HG03103 (cell line): ENCODE data around the gene TMEM81.

Experiments used
- ATAC-seq: cut with Tn5 transposase; IDR thresholded peaks from one replicate; pipeline ENCODE4 v1.9.1; 2021; ENCODE audit warnings: low read depth; ENCODE audit not compliant: unreplicated experiment

Gene TMEM81

DNA sequence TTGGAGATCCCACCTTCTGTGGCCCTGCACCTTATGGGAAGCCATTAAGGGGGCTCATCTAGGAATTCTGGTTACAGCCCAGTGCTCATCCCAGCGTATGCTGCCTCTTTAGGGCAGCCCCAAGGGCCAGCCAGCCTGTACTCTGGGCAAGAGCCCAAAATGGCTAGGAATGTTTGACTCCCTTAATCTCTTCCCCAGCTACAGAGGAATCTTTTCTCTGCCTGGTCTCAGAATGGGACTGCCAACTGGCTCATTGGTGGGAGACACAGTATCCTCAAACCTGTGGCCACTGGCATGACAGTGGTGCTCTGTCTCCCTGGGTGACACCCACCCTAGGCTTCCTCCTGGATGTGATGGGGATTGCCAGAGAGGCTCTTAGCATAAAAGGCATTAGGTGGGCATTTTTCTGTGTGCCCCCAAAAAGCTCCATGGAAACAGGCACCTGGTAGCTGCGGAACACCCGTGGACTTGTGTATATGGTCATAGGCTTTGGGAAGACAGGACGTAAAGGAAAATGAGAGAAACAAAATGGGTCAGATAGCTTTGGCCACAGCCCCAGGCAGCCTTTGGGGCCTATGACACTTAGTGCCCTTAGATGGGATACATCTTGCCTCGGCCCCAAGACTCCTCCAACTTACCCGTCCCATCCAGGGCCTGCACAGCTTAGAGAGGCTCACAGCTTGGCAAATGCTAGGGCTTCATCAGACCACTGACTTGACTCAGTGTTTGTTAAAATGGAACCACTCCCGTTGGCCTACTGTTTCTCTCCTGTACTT lies 6.9 kb downstream of the TMEM81 start:
- no peak for ATAC-seq

DNA sequence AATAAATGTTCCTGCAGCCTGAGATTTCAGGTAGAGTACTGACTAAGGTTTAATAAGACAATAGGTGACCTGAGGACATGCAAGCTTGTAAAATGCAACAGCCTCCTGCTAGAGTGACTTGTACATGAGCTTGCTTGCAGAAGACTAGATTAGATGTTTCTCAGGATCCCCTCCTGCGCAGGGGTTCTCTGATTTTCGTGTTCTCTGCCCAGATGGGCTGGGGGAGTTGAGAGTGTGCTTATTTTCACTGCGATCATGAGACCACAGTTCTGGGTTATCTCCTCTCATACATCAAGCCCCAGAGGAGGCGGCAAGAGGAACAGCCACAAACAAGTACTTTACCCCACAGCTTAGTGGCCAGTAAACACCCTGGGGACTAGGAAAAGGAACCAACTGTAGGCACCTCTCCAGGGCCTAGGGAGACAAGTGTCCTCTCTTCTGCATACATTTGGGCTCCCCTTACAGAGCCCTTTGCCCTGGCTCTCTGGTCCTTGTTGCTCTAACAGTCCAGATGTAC lies 8.0 kb downstream of the TMEM81 start:
- no peak for ATAC-seq

DNA sequence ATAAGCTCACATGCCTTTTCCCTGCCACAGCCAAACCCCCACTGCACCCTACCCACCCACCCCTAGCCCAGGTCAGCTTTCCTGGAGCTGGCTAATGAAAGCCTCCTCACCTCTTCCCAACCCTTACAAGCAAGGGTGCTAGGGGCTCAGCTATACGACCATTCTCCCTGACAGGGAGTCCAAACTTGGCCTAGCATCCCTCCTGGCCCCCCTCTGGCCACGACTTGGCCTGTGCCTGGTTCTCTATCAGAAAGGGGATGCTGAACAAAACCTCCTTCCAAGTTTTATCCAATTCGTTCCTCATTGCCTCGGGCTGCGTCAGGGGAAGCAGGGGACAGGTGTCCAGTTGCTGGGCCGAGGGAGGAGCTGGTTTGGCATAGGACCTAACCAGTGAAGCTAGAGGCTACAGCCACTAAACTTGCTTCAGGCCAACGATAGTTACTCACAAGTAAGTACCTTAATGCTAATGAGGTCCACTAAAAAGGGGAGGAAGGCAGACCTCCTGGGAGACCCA lies 8.6 kb downstream of the TMEM81 start:
- ATAC-seq, result no peak

DNA sequence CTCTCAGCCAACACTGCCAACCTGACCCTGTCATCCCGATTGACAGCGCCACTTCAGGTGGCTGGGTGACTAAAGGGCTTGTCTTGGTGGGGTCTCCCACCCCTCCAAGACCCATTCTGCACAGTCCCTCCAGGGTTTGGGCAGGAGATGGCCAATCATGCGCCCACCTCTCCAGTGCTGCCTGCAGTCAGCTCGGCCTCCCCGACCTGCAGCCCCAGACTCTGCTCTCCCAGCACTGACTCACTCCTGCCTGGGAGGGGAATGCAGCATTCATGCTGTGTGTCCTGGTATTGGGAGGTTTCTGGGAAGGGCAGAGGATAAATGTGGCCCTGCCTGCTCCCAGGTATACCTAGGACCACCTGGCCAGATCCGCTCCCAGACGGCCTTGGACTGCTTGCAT lies 9.7 kb downstream of the TMEM81 start:
- ATAC-seq, result no peak

DNA sequence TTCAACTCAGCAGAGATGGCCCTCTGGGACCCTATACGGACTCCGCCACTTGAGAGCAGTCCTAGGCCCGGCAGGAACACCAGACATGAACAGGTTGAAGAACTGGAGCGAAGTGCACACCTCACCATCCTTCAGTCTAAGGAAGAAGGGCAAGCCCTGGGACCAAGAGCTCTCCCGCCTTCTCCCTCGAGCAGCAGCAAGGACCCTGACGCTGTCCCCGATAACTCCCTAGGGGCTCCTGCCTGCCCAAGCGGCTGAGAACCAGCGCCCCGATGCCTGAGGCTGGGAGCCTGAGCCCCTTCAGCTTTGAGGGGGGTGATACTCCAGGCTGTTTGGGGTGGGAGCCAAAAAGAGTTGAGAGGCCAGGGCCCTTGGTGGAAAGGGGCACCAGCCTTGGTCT lies 10.2 kb downstream of the TMEM81 start:
- ATAC-seq, result no peak

DNA sequence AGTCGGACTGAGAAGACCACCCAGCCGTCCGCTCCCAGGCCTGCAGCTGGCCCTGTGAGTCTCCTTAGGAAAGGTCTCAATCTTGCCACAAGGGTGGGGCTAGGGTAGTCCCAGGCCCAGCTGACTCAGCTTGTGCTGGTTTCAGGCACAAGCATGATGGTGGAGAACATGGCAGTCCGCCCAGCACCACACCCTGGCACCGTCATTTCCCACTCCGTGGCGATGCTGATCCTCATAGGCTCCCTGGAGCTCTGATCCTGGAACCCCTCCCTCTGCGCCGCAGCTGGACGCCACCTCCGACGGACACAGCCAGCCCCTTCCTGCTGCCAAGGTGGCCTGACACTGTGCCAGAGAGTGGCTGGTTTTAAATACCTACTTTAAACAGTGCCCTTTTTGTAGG lies 10.7 kb downstream of the TMEM81 start:
- ATAC-seq, result no peak

DNA sequence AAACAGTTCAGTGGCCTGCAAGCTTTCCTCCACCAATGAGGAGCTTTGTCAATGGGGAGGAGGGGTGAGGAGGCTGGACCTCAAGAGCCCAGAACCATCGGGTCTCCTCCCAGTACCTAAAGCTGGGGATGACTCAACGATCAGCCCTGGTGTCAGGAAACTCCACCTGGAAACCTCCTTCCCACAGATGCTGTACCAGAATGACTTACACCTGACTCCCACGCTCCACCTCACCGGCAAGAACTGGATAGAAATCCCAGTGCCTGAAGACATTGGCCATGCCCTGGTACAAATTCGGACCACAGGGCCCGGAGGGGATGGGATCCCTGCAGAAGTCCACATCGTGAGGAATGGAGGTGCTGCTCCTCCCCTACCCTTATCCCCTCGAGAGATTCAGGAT lies 11.4 kb downstream of the TMEM81 start:
- ATAC-seq, result no peak

DNA sequence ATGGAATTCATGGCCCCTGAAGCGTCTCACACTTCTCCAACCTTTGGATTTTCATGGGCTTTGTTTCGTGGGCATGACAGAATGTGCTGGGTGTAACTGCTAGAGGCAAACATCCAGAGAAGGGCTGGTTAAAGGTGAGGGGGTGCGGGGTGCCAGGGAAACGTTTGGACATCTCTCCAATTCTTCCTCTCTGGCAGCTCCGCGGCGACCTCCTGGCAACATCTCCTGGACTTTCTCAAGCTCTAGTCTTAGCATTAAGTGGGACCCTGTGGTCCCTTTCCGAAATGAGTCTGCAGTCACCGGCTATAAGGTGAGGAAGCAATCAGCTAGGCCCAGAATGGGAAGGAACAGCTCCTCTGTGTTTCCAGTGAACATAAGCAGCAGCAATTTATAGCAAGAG lies 12.0 kb downstream of the TMEM81 start:
- no peak for ATAC-seq

DNA sequence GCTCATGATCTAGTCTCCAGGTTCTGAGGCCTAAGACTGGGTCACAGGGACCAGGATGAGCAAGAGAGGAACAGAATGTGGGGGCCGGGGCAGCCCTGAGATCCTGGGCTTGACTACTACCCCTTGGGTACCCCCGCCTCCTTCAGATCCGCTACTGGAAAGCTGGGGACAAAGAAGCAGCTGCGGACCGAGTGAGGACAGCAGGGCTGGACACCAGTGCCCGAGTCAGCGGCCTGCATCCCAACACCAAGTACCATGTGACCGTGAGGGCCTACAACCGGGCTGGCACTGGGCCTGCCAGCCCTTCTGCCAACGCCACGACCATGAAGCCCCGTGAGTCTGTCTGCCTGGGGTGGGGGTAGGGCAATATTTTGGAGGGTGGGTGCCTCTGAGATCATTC lies 12.5 kb downstream of the TMEM81 start:
- no peak for ATAC-seq

DNA sequence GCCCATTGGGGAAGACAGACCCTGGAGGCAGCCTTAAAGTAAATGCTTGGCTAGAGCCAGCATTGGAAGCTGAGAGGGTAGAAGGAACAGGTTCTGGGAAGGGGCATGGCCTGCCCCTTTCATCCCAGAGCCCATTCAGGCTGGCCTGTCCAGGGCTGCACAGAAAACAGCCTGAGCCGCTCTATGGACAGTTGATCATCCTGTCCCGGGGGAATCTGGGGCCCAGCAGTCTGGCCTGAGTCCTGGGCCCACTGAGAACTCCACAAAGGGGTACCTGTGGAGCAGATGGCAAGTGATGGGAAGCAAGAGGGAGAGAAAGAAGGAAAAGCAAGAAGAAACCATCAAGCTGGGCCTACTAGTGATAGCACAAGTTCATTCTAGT lies 13.2 kb downstream of the TMEM81 start:
- ATAC-seq, result no peak

DNA sequence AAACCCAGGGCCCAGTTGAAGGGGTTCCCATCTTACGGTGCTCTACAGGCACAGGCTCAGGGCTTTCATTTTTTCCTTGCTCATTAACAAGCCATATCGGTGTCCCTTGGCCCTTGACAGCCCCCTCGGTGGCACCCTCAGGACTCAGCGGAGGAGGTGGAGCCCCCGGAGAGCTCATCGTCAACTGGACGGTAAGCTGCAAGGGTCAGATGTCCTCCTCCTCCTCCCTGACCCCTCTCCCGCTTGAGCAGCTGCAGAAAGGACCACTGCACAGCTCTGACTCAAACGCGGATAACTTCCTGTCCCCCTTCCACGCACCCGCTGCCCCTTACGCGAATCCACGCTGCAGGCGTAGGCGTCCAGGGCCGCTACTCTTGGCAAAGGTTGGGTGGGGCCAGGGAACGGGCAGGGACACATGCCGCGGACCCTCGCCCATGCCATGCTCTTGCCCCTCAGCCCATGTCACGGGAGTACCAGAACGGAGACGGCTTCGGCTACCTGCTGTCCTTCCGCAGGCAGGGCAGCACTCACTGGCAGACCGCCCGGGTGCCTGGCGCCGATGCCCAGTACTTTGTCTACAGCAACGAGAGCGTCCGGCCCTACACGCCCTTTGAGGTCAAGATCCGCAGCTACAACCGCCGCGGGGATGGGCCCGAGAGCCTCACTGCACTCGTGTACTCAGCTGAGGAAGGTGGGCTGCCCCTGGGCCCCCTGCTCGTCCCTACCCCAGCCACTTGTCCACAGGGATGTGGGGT lies 14.7 kb downstream of the TMEM81 start:
- no peak for ATAC-seq

DNA sequence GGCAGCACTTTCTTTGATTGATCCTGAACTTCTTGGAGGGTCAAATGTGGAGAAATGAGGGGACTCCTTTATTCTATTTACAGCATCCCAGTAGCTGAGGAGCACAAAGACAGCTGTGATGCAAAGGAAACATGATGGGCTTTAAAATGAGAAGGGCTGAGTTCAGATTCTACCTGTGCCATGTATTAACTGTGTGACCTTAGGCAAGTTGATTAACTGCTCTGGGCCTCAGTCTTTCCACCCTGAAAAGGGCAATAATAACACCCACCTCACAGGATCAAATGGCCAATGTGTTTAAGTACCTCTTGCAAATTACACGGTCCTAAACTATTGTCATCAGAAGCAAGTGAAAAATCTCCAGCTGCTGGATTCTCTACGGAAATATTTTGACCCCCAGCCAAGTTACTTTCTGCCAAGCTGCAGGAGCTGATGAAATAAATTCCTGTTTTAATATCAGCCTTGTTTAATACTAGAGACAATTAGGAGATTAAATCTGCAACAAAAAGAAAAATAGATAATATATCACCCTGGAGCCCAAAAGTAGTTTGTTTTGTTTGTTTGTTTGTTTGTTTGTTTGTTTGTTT lies 15.7 kb downstream of the TMEM81 start:
- ATAC-seq, result no peak

DNA sequence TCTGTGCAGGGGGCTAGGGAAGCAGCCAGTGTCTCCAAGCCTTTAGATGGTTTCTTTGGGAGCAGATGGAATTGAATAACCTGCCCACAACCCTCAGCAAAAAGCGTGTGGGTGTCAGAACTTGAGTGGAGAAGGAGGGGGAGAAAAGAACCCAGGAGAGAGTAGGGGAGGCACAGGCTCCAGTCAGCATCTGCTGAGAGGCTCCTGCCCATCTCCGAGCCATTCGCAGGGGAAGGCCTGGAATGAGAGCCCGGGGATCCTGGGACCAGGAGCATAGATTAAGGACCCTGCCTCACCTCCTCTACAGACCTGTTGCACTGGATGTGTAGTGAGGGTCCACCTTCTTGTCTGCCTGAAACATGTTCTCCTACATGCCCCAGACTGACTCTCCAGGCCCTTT lies 16.3 kb downstream of the TMEM81 start:
- no peak for ATAC-seq

DNA sequence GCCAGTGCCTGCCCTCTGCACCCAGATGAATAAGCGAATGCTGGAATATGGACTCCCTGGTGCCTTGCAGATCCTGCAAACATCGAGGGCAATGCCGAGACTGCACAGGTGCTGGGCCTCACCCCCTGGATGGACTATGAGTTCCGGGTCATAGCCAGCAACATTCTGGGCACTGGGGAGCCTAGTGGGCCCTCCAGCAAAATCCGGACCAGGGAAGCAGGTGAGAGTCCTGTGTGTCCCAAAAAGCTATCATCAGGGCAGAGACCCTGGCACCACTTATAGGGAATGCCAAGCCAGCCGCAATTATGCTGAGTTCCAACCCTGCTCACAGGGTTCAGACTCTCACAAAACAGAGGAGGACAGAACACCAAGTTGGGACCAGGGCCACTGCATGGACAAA lies 17.2 kb downstream of the TMEM81 start:
- ATAC-seq, result no peak

DNA sequence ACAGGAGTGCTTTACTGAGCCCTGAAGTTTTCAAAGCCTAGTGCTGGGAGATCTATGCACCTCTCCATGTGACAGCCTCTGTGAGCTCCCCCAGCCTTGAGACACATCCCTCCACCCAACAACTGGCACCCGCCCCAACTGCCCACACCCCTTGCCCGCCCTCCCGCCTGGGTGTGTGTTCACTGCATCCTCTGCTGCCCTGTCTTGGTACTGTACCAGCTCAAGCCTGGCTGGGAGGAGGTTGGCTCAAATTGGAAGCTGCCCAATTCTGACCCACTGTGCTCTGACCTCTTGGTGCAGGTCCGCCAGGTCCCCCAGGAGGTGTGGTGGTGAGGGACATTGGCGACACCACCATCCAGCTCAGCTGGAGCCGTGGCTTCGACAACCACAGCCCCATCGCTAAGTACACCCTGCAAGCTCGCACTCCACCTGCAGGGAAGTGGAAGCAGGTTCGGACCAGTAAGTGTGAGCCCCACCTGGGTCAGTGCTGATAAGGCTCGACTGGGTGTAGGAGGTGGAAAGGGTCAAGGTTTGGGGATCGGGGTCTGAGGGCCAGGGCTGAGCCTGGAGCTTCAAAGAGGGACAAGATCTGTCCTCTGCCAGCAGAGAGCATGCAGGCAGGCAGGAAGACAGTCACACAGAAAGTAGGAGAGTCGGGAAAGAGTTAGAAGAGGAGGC lies 18.0 kb downstream of the TMEM81 start:
- no peak for ATAC-seq

DNA sequence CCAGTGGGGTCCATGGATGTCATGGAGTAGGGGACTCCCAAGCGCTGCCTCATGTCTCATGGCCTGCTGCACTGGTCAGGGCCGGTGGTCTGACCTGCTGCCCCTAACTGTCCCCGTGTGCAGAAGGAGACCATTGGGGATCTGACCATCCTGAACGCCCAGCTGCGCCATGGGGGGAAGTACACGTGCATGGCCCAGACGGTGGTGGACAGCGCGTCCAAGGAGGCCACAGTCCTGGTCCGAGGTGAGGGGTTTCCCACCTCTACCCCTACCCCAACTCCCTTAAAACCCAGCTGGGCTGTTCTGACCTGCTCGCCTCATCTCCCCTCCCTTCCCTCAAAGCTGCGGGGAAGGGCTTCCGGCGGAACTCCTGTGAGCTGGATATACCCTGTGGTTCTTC lies 18.6 kb downstream of the TMEM81 start:
- no peak for ATAC-seq

DNA sequence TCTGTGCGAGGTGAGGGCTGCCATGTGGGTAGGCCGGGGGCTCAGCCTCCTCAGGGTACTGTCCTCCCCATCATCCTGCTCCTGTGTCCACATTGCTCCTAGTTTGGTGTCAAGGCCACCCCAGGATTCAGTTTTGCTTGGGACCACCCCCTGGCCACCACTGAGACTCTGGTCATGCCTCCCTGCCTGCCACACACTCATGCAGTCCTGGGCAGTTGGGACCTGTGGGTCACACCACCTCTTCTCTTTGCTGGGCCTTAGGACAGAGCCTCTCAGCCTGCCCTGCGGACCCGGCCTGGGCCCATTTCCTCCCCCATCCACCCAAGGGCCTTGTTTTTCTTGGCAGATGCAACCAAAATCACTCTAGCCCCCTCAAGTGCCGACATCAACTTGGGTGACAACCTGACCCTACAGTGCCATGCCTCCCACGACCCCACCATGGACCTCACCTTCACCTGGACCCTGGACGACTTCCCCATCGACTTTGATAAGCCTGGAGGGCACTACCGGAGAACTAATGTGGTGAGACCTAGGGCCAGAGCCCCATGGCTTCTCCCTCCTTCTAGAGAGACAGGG lies 19.4 kb downstream of the TMEM81 start:
- ATAC-seq, result no peak

DNA sequence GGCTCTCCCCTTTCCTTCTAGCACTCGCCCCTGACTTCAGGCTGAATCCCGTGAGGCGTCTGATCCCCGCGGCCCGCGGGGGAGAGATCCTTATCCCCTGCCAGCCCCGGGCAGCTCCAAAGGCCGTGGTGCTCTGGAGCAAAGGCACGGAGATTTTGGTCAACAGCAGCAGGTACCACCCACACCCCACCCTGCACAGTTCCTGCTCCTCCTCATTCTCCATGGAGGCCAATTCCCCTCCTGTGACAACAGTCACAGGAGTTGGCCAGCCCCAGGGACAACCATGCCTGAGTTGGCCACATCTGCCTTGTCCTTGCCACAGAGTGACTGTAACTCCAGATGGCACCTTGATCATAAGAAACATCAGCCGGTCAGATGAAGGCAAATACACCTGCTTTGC lies 20.0 kb downstream of the TMEM81 start:
- no peak for ATAC-seq

DNA sequence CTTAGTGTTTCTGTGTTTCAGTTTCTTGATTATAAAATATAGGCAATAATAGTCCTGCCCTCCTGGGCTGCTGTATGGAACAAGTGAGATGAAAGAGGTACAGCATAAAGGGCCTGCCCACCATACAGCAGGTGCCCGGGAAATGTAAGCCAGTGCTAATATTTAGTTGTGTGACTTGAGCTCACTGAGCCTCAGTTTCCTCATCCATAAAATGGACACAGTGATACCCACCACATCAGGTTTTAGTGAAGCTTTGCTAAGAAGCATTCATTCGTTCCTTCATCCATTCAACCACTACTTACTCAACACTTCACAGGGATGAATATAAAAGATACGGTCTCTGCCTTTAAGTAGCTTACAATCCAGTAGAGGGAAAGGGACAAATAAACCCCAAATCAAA lies 21.4 kb downstream of the TMEM81 start:
- no peak for ATAC-seq

DNA sequence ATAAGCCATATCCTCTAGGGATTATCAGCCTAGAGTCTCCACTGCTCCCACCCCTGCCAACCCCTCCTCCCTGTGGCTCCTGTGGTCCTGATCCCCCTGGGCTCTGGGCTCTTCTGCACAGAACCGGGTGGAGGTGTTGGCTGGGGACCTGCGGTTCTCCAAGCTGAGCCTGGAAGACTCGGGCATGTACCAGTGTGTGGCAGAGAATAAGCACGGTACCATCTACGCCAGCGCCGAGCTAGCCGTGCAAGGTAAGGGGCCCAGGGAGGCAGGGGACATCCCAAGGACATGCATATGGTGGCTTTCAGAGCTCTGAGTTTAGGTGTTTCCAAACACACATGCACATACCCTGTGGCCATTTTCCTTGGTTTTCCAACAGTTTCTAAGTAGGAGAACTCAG lies 21.9 kb downstream of the TMEM81 start:
- no peak for ATAC-seq

DNA sequence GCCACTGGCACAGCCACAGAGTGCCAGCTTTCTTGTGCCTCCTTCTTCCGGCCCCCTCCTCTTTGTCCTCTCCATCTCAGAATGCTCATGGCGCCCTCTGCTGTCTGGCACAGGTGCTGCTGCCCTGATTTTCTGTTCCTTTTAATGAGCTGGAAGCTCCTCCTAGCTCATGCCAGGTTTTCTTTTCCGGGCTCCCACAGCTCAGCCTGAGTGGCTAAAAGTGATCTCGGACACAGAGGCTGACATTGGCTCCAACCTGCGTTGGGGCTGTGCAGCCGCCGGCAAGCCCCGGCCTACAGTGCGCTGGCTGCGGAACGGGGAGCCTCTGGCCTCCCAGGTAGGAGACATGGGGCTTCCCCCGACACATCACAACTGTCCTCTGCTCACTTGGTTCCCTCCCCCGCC lies 22.6 kb downstream of the TMEM81 start:
- ATAC-seq, result no peak
